Left lung (tissue), 10 donors: ENCODE results near the gene GPR171. TPM values are rescaled to one million over a fixed set of nuclear protein-coding genes. Genes with fewer than 3 reads are reported as not detected.
"Not testable (repeated sequence)": the region's sequence is repeated elsewhere in the genome, so short reads cannot be mapped to it uniquely, and the experiment has no call there.

ENCODE experiments used
- ATAC-seq: fragments of 200-7000 bp; cut with Tn5 transposase; one replicate; pipeline ENCODE4 v1.9.1; 2020; ENCODE audit warnings: moderate library complexity
- DNase-seq, 4 donors: peaks; one replicate each; pipeline ENCODE4 v3.0.0-alpha.2; 2013 to 2020
- H3K27ac ChIP-seq, 2 donors: fragments of 200-600 bp; sonication (generic) in 1 of 2; one replicate each; pipeline versions ENCODE4 v1.5.0 to v1.8.0; 2020 to 2021
- H3K27me3 ChIP-seq, 2 donors: fragments of 200-600 bp; sonication (generic) in 1 of 2; one replicate each; pipeline versions ENCODE4 v1.5.0 to v1.8.0; 2020 to 2021
- H3K36me3 ChIP-seq, 2 donors: fragments of 200-600 bp; sonication (generic) in 1 of 2; one replicate each; pipeline versions ENCODE4 v1.5.0 to v1.8.0; 2020 to 2021
- H3K4me1 ChIP-seq, 2 donors: fragments of 200-600 bp; one replicate each; pipeline ENCODE4 v1.8.0; 2021
- H3K4me3 ChIP-seq, 2 donors: fragments of 200-600 bp; sonication (generic) in 1 of 2; one replicate each; pipeline versions ENCODE4 v1.5.0 to v1.8.0; 2020 to 2021; ENCODE audit warnings: mild to moderate bottlenecking in 1 of 2
- H3K9me3 ChIP-seq, 2 donors: fragments of 200-600 bp; sonication (generic) in 1 of 2; one replicate each; pipeline versions ENCODE4 v1.5.0 to v1.8.0; 2020 to 2021
- CTCF ChIP-seq, 2 donors: fragments of 200-600 bp; sonication (generic) in 1 of 2; IDR thresholded peaks; one replicate each; pipeline versions ENCODE4 v1.5.0 to v1.8.0; 2021; ENCODE audit warnings: antibody characterized with exemption in 2 of 2
- intact Hi-C, 2 donors: fragments of 100-400 bp; cut with DNase I; formaldehyde crosslinking; loops; one replicate each; pipeline versions ENCODE4 v1.11.2 to v1.14.2; 2022
- polyA plus RNA-seq, 6 donors: library from polyadenylated mRNA; unstranded; fragments of 120-200 nt; gene quantifications; one replicate each; pipeline ENCODE4 v1.2.1, GENCODE V29; 2013; ENCODE audit not compliant: insufficient read length in 6 of 6
- total RNA-seq, 2 donors: library from RNA; stranded (reverse); fragmentation: NEBNext Ultra II Directional; extraction: Animal tissue kit (Norgen Biotek cat#: 25700); gene quantifications; one replicate each; pipeline ENCODE4 v1.2.1, GENCODE V29; 2021
- donor health status: DM: no; HTN: yes; CAD: no.
- donor health status: DM: no; HTN: no; CAD: no.

The GPR171 gene
- total and polyA plus RNA-seq, 8 donors = 0.29 to 2.9 (median 0.84) TPM

DNA sequence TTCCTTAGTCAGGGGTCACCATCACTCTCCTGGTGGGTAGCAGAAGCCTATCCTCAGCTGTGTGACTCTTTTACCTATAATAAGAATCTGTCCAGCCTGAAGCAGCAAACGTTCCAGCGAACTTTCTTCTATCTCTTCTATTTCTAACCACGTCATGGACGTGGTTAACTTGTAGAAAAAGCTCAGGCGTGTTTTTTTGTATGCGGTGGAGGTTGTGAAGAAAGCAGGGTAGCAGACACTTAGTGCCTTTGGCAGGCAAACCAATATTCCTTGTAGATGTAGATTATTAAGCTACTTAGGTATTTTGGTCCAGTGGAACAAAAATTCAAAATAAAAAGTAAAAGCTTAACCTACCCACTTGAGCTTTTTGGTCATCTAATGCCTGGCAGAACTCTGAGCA is 31.8 kb upstream of the GPR171 start:
- Histone ChIP-seq H3K9me3 (no peaks in the 10 kb centered on the region), H3K36me3 (no peaks in the 10 kb centered on the region), H3K4me1 (peaks cover 0 to 13% of the 10 kb centered on the region in 2 donors), H3K27me3 (no peaks in the 10 kb centered on the region), H3K27ac (no peak overlapping the region), H3K4me3 (no peak overlapping the region)
- no peak for DNase-seq
- ATAC-seq = no peak
- TF ChIP-seq CTCF (IDR thresholded peaks at IDR 0.05) = no peak
- intact Hi-C loops = no loop called here

- Histone ChIP-seq H3K27me3 (no peaks in the 10 kb centered on the region), H3K27ac (no peak overlapping the region), H3K4me1 (peaks cover 0 to 15% of the 10 kb centered on the region in 2 donors), H3K9me3 (no peaks in the 10 kb centered on the region), H3K36me3 (no peaks in the 10 kb centered on the region), H3K4me3 (no peak overlapping the region)
- ATAC-seq (no peak), DNase-seq (no peak)
- TF ChIP-seq CTCF (IDR thresholded peaks at IDR 0.05) = no peak
- intact Hi-C loops = no loop called here
These were observed 30.0 kb upstream of the GPR171 start for GRCh38 chr3:151232991-151233390.

GRCh38 chr3:151232403-151232802 is 29.4 kb upstream of the GPR171 start:
- H3K9me3 ChIP-seq, H3K27ac ChIP-seq, H3K4me3 ChIP-seq, H3K27me3 ChIP-seq, DNase-seq, ATAC-seq, H3K36me3 ChIP-seq, intact Hi-C loops: not testable (repeated sequence)
- peaks cover 0 to 20% of the 10 kb centered on the region in 2 donors for H3K4me1 ChIP-seq

DNA sequence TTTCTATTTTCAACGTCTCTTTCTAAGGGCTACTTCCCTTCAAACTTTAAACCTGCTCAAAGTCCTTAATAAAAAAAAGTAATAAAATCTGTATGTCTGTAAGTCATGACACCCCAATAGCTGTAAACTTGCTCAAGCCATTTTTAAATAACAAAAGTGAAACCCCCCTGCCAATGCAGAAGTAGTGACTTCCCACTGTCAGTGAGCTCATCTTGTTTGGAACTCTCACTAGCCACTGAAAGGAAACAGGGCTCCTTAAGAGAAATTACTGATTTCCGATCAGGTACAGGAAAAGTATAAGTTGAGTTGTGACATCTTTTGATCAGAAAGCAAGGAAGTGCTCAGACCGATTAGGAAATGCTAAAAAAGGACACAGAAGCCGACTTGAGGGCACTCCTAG is 27.6 kb upstream of the GPR171 start:
- H3K4me3 ChIP-seq = no peak overlapping the region
- H3K36me3 ChIP-seq = no peaks in the 10 kb centered on the region
- peaks cover 0 to 25% of the 10 kb centered on the region in 2 donors for H3K4me1 ChIP-seq
- TF ChIP-seq CTCF (IDR thresholded peaks at IDR 0.05) = no peak
- no peaks in the 10 kb centered on the region for H3K27me3 ChIP-seq
- H3K27ac ChIP-seq = peak overlapping the region in 1 of 2 donors; percentile 75
- intact Hi-C loops = no loop called here
- ATAC-seq (no peak), DNase-seq (no peak)
- H3K9me3 ChIP-seq = no peaks in the 10 kb centered on the region

- no peak for ATAC-seq
- intact Hi-C loops = no loop called here
- Histone ChIP-seq H3K27ac (peak overlapping the region in 1 of 2 donors; percentile 51), H3K4me1 (peaks cover 0 to 25% of the 10 kb centered on the region in 2 donors), H3K9me3 (no peaks in the 10 kb centered on the region), H3K36me3 (no peaks in the 10 kb centered on the region), H3K4me3 (no peak overlapping the region), H3K27me3 (no peaks in the 10 kb centered on the region)
- TF ChIP-seq CTCF (IDR thresholded peaks at IDR 0.05) = no peak
- no peak for DNase-seq
These were observed 25.6 kb upstream of the GPR171 start for GRCh38 chr3:151228666-151229040.
